PFSK-1 (cell line): ENCODE measurements around the gene CHD9NB.

Experiments used
- POLR2AphosphoS5 ChIP-seq: IDR thresholded peaks from 2 replicates; pipeline ENCODE4 v1.6.1; 2012; ENCODE audit warnings: low read depth, mild to moderate bottlenecking, control low read depth, low read length, moderate library complexity
- SIN3A ChIP-seq: IDR thresholded peaks from 2 replicates; pipeline ENCODE4 v1.6.1; 2012; ENCODE audit warnings: mild to moderate bottlenecking, low read length, moderate library complexity, borderline replicate concordance; ENCODE audit not compliant: insufficient read depth
- TAF1 ChIP-seq: IDR thresholded peaks from 2 replicates; pipeline ENCODE4 v1.6.1; 2012; ENCODE audit warnings: low read length, control low read depth, borderline replicate concordance; ENCODE audit not compliant: insufficient read depth
- TF ChIP-seq, protein P1 (sequence below), 2 experiments: IDR thresholded peaks; 2 replicates each; pipeline versions ENCODE4 v1.6.1 to v1.8.0; 2011 to 2012; ENCODE audit warnings: low read depth in 2 of 2, low read length in 2 of 2, control low read depth in 1 of 2, inconsistent platforms in 1 of 2, mild to moderate bottlenecking in 1 of 2, moderate library complexity in 1 of 2; ENCODE audit not compliant: insufficient read depth in 1 of 2

DNA sequence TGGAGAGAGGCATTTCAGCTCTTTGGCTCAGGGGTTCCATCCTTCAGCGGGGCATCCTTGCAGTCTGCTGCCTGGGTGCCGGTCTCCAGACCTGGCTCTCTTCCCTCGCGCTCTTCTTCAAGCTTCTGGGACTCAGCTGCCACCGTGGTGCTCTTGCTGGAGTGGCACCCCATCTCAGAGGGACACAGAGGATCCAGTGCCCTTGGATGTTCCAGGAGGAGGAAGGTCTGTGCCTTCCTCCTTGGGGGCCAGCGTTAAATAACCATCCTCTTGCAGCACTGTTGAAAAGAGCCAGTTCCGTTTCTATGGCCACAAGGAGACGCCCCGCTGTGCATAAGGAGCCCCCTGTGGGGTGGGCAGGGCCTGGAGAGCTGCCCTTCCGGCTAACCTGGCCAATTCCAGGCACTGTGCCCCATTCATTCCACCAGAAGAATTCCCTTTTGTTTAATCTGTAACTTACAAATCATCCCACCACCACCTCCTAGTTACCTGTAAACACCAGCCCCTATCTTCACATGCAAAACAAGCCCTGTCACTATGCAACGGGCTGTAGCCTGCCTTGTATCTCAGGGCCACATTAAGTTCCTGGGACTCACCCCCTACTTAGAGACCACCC is 8.6 kb downstream of the CHD9NB start:
- no peak for TF ChIP-seq POLR2AphosphoS5
- TF ChIP-seq, protein P1, sequence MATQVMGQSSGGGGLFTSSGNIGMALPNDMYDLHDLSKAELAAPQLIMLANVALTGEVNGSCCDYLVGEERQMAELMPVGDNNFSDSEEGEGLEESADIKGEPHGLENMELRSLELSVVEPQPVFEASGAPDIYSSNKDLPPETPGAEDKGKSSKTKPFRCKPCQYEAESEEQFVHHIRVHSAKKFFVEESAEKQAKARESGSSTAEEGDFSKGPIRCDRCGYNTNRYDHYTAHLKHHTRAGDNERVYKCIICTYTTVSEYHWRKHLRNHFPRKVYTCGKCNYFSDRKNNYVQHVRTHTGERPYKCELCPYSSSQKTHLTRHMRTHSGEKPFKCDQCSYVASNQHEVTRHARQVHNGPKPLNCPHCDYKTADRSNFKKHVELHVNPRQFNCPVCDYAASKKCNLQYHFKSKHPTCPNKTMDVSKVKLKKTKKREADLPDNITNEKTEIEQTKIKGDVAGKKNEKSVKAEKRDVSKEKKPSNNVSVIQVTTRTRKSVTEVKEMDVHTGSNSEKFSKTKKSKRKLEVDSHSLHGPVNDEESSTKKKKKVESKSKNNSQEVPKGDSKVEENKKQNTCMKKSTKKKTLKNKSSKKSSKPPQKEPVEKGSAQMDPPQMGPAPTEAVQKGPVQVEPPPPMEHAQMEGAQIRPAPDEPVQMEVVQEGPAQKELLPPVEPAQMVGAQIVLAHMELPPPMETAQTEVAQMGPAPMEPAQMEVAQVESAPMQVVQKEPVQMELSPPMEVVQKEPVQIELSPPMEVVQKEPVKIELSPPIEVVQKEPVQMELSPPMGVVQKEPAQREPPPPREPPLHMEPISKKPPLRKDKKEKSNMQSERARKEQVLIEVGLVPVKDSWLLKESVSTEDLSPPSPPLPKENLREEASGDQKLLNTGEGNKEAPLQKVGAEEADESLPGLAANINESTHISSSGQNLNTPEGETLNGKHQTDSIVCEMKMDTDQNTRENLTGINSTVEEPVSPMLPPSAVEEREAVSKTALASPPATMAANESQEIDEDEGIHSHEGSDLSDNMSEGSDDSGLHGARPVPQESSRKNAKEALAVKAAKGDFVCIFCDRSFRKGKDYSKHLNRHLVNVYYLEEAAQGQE (IDR thresholded peaks at IDR 0.05; ENCODE audit: insufficient read depth in 1 of 2, low read depth in 2 of 2, low read length in 2 of 2), result no peak
- TF ChIP-seq TAF1, result no peak
- no peak for TF ChIP-seq SIN3A
